IPS-NIHi11 (cell line): ENCODE data around the gene SUSD6.
"Not testable (repeated sequence)": the region's sequence is repeated elsewhere in the genome, so short reads cannot be mapped to it uniquely, and the experiment has no call there.

Source experiments
- DNase-seq: peaks from one replicate; pipeline ENCODE4 v3.0.0; 2012; ENCODE audit warnings: mixed read lengths, low spot score

Gene SUSD6

GRCh38 chr14:69712599-69713088 is 101.2 kb downstream of the SUSD6 start:
- DNase-seq, result no peak

DNA sequence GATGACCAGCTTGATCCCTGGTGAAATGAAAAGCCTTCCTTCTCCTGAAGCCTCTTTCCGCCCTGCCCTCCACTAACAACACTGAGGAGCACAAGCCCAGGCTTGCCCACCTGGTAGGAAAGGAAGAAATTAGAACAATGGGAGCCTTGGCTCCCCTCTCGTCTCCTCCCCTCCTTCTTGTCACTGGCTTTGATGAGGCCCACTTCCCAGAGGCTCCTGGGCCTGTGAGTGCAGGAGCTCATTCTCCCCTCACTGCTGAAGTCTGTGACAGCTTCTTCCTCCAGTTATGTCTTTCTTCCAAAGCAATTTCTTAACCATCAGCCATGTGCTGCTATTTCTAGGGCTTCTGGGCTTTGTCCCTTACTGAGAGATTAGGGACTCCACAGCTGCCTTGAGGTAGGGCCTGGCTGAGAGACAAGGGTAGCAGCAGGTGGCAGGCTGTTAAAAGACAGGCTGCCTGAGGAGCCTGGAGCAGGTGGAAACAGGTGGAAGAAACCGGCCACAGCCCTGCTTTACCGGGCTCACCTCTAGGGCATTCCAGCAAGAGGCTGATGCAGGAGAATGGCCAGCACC is 101.9 kb downstream of the SUSD6 start:
- DNase-seq, result peak; percentile 77

DNA sequence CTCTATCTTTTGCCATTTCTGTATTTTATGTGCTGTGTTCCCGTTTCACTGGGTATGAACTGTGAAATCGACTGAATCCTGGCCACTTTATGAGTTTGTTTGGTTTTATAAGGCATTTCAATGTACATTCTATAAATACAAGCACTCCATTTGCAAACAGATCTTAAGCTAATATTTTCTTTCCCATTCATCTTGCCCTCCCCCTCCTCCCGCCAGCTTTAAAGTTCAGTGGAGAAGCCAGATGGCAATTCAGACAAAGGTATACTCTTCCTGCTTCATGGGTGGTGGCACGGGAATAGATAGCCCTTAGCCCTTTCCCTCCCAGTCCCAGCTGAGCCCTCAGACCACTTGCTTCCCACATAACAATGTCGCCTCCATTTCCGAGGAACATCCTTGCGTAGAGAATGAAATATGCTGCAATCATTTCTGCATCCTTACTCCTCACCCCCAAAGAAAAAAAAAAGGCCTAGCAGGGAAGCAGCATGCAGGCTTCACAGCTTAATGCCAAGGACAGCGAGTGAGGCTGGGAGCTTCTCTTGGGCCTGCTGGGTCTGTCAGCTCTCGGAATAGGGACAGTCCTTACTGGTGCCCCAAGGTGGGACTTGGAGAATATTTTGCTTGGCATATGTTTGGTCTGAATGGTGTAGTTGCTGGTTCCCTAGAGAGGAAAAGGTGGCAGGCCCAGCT is 102.7 kb downstream of the SUSD6 start:
- DNase-seq, result no peak

DNA sequence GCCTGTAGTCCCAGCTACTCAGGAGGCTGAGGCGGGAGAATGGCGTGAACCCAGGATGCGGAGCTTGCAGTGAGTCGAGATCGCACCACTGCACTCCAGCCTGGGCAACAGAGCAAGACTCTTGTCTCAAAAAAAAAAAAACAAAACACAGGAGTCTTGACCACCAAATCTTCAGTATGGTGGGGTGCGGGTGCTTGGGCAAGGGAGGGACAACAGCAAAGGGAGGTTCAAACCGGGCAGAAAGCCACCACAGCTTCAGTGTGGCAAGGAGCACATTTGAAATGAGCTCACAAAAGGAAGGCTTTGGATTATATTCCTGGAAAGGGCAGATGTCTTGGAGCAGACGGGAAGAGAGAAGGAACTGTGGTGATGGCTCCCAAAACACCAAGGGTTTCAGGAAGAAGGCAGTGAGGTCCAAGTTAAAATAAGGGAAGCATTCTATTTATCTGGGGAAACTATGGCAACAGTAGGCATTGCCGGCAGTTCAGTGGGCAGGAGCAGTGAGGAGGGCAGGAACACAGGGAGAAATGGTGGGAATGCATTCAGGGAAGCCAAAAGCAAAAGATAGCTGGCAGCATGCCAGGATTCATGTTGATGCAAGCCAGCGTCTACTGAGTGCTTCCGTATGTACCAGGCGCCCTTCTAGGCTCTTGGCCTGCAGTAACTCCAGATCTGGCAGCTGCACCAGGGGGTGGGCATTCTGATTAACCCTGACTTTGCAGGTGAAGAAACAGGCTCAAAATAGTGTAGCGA is 104.5 kb downstream of the SUSD6 start:
- DNase-seq, result no peak

DNA sequence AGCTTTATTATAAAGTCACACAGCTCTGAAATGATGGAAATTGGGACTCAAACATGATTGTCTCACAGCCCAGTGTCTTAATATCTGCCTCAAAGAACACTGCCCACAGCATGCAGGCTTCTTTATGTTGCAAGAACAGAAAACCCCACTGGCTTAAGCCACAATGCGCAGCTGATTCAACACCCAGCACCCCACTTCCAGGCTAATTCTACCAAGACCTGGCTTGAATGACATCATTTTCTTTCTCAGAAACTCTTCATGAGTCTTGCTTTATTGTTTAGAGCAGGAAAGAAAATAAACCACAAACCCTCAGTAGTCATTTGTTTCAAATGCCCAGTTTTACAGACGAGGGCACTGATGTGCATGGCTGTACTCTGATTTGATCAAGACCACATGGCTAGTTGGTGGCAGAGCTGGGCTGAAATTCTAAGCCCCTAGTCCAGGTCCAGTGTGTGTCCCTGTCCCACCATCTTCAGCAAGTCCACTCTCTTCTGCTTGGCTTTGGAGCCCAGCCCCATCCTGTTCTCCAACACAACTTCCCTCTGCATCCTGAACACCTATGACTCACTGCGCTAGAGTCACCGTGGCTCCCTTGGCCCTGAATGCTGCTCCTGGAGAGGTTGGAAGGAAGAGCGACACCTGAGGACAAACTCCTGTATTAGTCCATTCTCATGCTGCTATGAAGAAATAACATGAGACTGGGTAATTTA is 105.2 kb downstream of the SUSD6 start:
- DNase-seq, result no peak

GRCh38 chr14:69718614-69719013 is 107.2 kb downstream of the SUSD6 start:
- DNase-seq, result not testable (repeated sequence)

- no peak for DNase-seq
These were observed 108.1 kb downstream of the SUSD6 start for GRCh38 chr14:69719501-69719951.

DNA sequence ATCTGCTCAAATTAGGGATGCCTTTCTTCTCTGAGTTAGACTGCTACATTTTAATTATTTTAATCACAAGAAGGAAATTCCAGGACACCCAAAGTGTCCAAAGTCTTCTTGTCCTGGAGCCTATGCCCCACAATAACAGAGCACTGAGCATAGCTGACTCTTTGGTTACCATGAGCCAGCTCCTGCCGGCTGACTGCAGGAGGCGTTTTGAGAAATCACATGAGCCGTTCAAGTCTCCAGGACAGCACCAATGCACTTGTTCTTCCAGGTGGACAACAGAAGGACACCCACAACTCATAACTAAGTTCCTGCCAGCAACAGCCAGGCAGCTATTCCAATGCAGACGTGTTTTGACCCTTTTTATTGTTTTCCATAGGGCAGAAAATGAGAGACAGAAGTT is 109.5 kb downstream of the SUSD6 start:
- no peak for DNase-seq

DNA sequence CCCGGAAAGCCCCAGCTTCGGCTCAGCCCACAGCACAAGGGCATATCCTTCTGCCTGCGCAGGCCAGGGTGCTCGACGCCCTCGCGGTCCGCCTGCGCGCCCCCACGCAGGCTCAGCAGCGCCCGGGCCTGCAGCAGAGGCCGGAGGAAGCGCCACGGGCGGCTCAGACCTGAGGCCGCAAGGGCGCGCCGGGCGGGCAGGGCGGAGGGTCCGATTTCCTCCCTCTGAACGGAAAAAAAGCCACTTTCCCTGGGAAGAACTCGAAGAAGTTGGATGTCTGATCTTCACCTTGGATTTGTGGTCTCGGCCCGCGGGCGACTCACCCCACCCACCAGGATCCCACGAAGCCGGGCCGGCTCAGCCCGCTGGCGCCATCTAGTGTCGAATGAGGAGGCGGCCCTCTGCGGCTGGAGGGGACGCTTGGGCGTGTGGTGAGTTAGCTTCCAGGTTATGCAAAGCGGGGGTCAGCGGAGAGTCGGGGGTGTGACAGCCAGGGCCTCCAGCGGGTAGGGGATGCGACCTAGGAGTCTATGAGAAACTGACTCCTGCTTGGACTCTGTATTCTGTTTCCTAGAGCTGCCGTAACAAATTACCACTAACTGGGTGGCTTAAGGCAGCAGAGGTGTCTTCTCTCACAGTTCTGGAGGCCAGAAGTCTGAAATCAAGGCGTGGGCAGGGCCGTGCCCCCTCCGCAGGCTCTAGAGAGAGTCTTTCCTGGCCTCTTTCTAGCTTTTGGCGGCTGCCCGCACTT is 115.5 kb downstream of the SUSD6 start:
- DNase-seq, result peak; percentile 92

DNA sequence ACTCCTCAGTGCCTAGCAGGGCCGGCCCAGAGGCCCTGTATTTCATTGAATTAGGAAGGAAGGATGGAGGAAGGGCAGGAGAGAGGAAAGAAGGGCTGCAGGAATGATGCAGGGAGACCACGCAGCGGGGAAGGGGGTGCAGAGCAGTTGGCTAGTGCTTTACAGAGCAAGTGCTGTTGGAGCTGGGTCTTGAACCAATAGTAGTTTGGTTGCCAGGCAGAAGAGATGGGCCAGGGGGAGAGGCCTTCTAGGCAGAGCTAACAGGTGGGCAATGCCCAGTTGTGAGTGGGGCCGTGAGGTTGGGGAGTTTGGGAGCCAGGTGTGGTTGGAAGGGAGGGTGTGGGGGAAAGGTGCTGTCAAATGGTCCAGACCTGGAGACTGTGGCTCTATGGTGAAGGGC is 116.5 kb downstream of the SUSD6 start:
- DNase-seq, result no peak

DNA sequence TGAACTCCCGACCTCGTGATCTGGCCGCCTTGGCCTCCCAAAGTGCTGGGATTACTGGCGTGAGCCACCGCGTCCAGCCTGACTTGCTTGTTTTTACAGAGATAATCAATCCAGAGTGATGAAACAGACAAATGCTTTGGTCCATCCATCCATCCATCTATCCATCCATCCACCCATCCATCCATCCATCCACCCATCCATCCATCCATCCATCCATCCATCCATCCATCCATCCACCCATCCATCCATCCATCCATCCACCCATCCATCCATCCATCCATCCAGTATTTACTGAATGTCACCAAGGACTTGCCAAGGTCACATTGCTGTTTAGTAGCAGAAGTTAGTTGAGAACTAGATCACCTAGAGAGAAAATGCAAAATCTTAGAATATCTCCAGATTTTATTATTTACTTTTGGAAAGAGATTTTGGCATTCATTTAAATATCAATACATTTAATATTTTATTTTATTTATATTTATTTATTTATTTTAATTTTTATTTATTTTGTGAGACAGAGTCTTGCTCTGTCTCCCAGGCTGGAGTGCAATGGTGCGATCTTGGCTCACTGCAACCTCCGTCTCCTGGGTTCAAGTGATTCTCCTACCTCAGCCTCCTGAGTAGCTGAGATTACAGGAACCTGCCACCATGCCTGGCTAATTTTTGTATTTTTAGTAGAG is 120.7 kb downstream of the SUSD6 start:
- DNase-seq, result not testable (repeated sequence)

GRCh38 chr14:69736405-69736804 is 125.0 kb downstream of the SUSD6 start:
- not testable (repeated sequence) for DNase-seq

- no peak for DNase-seq
These were observed 129.7 kb downstream of the SUSD6 start for GRCh38 chr14:69741055-69741454.

- DNase-seq, result no peak
These were observed 138.6 kb downstream of the SUSD6 start for GRCh38 chr14:69749956-69750355.

DNA sequence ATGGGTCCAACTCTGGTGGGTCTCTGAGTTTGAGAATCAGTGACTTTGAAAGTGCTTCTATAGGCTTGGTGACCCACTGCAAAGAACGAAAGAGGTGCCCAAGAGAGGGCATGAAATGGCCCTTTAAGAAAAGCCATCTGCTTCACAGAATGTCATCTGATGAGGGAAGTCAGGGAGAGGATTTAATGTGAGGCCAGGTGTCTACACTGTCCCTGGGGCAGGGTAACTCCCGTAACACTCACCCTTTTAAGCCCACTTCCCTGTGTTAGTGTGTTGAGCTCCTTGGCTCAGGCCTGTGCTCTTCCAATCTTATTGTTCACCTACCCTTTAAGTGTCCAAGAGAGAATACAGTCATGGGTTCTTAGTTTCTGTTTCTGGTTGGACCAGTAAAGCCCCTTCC is 139.1 kb downstream of the SUSD6 start:
- DNase-seq, result no peak

GRCh38 chr14:69752773-69753172 is 141.4 kb downstream of the SUSD6 start:
- DNase-seq, result no peak

DNA sequence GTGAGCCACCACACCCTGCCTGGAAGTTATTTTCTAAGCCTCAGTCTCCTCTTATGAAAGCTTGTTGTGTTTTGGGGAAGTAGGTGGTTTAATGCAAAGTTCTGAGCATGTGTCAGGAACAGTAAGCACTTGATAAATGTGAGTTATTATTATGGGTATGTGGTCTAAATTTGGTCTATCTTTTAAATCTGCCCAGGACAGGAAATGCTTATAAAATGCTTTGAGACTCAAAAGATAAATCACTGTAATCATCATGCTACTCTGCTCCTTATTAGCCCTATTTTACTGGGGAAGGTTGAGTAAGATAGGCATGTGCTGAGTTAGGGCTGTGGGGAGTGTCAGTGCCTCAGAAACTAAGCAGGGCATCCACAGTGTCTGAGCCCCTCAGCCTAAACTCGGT is 142.5 kb downstream of the SUSD6 start:
- no peak for DNase-seq

DNA sequence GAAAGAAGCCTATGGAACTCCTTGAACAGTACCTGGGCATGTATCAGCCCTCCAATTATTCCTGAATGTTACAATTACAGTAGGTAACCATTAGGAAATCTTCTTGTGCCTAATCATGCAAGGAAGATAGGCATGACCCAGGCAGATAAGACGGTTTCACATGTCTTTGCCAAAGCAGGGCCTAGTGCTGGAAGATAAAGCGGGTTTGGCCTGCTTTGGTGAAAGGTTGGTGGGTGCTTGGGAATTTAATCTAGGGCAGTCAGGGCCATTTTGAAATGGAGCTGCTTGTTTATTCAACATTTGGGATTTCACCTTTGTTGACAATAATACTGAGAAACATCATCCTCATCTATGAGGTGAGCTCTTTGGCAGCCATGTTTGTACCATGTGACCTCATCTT is 143.1 kb downstream of the SUSD6 start:
- no peak for DNase-seq

- DNase-seq, result no peak
These were observed 143.9 kb downstream of the SUSD6 start for GRCh38 chr14:69755296-69755695.

DNA sequence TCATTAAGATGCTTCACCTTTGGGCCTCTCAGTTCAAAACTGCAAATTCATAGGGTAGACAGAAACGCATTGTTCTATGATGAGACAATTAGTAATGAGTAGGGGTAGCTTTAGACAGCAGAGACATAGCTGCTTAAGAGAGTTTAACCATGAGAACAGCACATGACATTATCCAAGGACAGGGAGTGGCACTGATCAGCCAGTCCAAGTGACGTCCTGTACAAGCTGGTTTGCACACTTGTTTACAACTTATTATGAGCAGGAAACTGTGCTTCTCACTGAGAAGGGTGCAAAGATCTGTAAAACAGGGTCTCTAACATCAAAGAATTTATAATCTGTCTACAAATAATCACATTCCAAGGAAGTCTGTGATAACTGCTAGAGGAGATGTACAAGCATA is 144.4 kb downstream of the SUSD6 start:
- DNase-seq, result no peak

GRCh38 chr14:69756298-69756697 is 144.9 kb downstream of the SUSD6 start:
- no peak for DNase-seq
